CD14-positive monocyte (primary cell): ENCODE measurements around the gene SMAD6. TPM values are rescaled to one million over a fixed set of nuclear protein-coding genes. Genes with fewer than 3 reads are reported as not detected.
A peak's percentile ranks its signal among the peaks of the same experiment; 100 is the strongest.

Experiments used
- DNase-seq, 3 donors: peaks; one replicate each; pipeline ENCODE4 v3.0.0-alpha.2; 2011 to 2022
- H2AFZ ChIP-seq: 2 replicates; pipeline ENCODE4 v1.6.0; 2012; ENCODE audit warnings: mild to moderate bottlenecking, low read depth, low read length, inconsistent platforms; ENCODE audit not compliant: insufficient read depth, poor library complexity, severe bottlenecking
- H3K27ac ChIP-seq, 2 donors: 1 replicate in 1 of 2; 2 replicates in 1 of 2; pipeline ENCODE4 v1.5.1; 2012 to 2013; ENCODE audit warnings: low read length in 2 of 2, control low read depth in 1 of 2, inconsistent platforms in 1 of 2, low read depth in 1 of 2, mild to moderate bottlenecking in 1 of 2
- H3K27me3 ChIP-seq, 2 donors: one replicate each; pipeline versions ENCODE4 v1.6.0 to v1.6.1; 2011 to 2013; ENCODE audit warnings: low read length in 2 of 2; ENCODE audit not compliant: control insufficient read depth in 2 of 2, insufficient read depth in 2 of 2
- H3K36me3 ChIP-seq, 2 donors: replicated peaks in 1 of 2; 1 replicate in 1 of 2; 2 replicates in 1 of 2; pipeline versions ENCODE4 v1.5.1 to v1.6.1; 2012 to 2013; ENCODE audit warnings: low read length in 2 of 2, control low read depth in 1 of 2, inconsistent platforms in 1 of 2, mild to moderate bottlenecking in 1 of 2; ENCODE audit not compliant: insufficient read depth in 2 of 2, control insufficient read depth in 1 of 2
- H3K4me1 ChIP-seq, 2 donors: 1 replicate in 1 of 2; 2 replicates in 1 of 2; pipeline versions ENCODE4 v1.5.1 to v1.6.1; 2012 to 2013; ENCODE audit warnings: low read length in 2 of 2, control low read depth in 1 of 2, inconsistent platforms in 1 of 2, mild to moderate bottlenecking in 1 of 2, moderate library complexity in 1 of 2; ENCODE audit not compliant: insufficient read depth in 2 of 2, control insufficient read depth in 1 of 2
- H3K4me2 ChIP-seq: replicated peaks from 2 replicates; pipeline ENCODE3; 2012; ENCODE audit warnings: low read length, moderate library complexity, mild to moderate bottlenecking; ENCODE audit not compliant: poor library complexity, severe bottlenecking; ENCODE audit errors: extremely low read depth
- H3K4me3 ChIP-seq, 3 experiments: fragments of 200-600 bp in 1 of 3; sonication (generic) in 1 of 3; replicated peaks in 1 of 3; 1 replicate in 2 of 3; 2 replicates in 1 of 3; pipeline ENCODE4 v1.5.1; 2011 to 2013; ENCODE audit warnings: low read length in 3 of 3, mild to moderate bottlenecking in 3 of 3, control low read depth in 2 of 3, low read depth in 2 of 3, inconsistent platforms in 1 of 3, moderate library complexity in 1 of 3
- H3K79me2 ChIP-seq: 2 replicates; pipeline ENCODE4 v1.6.0; 2012; ENCODE audit warnings: mild to moderate bottlenecking, control low read depth, inconsistent platforms, low read length, moderate library complexity; ENCODE audit not compliant: insufficient read depth
- H3K9ac ChIP-seq: 2 replicates; pipeline ENCODE4 v1.6.0; 2017; ENCODE audit warnings: low read length, mild to moderate bottlenecking; ENCODE audit not compliant: insufficient read depth, poor library complexity, severe bottlenecking
- H3K9me3 ChIP-seq, 2 donors: replicated peaks in 1 of 2; 1 replicate in 1 of 2; 2 replicates in 1 of 2; pipeline versions ENCODE4 v1.5.1 to v1.6.1; 2012 to 2013; ENCODE audit warnings: low read length in 2 of 2, control low read depth in 1 of 2; ENCODE audit not compliant: control insufficient read depth in 1 of 2, insufficient read depth in 1 of 2
- H4K20me1 ChIP-seq: 2 replicates; pipeline ENCODE4 v1.6.0; 2012; ENCODE audit warnings: mild to moderate bottlenecking, low read length, control low read depth, moderate library complexity; ENCODE audit not compliant: insufficient read depth
- H3K27ac Mint-ChIP-seq, 7 donors: one replicate each; pipeline ENCODE4 v1.8.0; 2020; ENCODE audit warnings: mild to moderate bottlenecking in 7 of 7, mixed read lengths in 7 of 7, moderate library complexity in 6 of 7, inconsistent platforms in 2 of 7
- H3K27me3 Mint-ChIP-seq, 3 donors: one replicate each; pipeline ENCODE4 v1.8.0; 2021 to 2022; ENCODE audit warnings: low read depth in 3 of 3, mild to moderate bottlenecking in 3 of 3, mixed read lengths in 3 of 3, moderate library complexity in 3 of 3, inconsistent platforms in 1 of 3
- H3K36me3 Mint-ChIP-seq, 2 donors: one replicate each; pipeline ENCODE4 v1.8.0; 2020; ENCODE audit warnings: mixed read lengths in 2 of 2, inconsistent platforms in 1 of 2, mild to moderate bottlenecking in 1 of 2
- H3K4me1 Mint-ChIP-seq: one replicate; pipeline ENCODE4 v1.8.0; 2020; ENCODE audit warnings: mild to moderate bottlenecking, mixed read lengths
- H3K4me3 Mint-ChIP-seq, 2 donors: one replicate each; pipeline ENCODE4 v1.8.0; 2020; ENCODE audit warnings: mild to moderate bottlenecking in 2 of 2, mixed read lengths in 2 of 2, moderate library complexity in 1 of 2
- H3K9me3 Mint-ChIP-seq, 7 donors: one replicate each; pipeline ENCODE4 v1.8.0; 2020 to 2022; ENCODE audit warnings: mixed read lengths in 7 of 7, mild to moderate bottlenecking in 6 of 7, moderate library complexity in 6 of 7, inconsistent platforms in 2 of 7
- WGBS: methylation state at CpG from one replicate; pipeline ENCODE4 v1.1.5; 2013; ENCODE audit warnings: missing lambda C conversion rate; ENCODE audit not compliant: insufficient coverage; 5-methylcytosine and 5-hydroxymethylcytosine counted together
- intact Hi-C, 2 donors: fragments of 100-400 bp; cut with micrococcal nuclease; formaldehyde crosslinking; loops; one replicate each; pipeline versions ENCODE4 v1.15.0 to v1.15.1; 2023
- polyA plus RNA-seq, 3 donors: library from polyadenylated mRNA; depleted of rRNA in 1 of 3; unstranded in 2 of 3; stranded (reverse) in 1 of 3; fragments of 300-500 nt in 2 of 3; fragments of >200 nt in 1 of 3; fragmentation: Illumina TruSeq in 2 of 3; gene quantifications; 1 replicate in 2 of 3; 2 replicates in 1 of 3; pipeline ENCODE4 v1.2.3, GENCODE V29; 2012 to 2021
- TF ChIP-seq, protein P1 (sequence below): fragments of 200-600 bp; IDR thresholded peaks from one replicate; pipeline ENCODE4 v1.8.0; 2022; ENCODE audit warnings: antibody characterized with exemption, mild to moderate bottlenecking

SMAD6 gene
- polyA plus RNA-seq, 3 donors, result 0.31 TPM; not detected in 2

DNA sequence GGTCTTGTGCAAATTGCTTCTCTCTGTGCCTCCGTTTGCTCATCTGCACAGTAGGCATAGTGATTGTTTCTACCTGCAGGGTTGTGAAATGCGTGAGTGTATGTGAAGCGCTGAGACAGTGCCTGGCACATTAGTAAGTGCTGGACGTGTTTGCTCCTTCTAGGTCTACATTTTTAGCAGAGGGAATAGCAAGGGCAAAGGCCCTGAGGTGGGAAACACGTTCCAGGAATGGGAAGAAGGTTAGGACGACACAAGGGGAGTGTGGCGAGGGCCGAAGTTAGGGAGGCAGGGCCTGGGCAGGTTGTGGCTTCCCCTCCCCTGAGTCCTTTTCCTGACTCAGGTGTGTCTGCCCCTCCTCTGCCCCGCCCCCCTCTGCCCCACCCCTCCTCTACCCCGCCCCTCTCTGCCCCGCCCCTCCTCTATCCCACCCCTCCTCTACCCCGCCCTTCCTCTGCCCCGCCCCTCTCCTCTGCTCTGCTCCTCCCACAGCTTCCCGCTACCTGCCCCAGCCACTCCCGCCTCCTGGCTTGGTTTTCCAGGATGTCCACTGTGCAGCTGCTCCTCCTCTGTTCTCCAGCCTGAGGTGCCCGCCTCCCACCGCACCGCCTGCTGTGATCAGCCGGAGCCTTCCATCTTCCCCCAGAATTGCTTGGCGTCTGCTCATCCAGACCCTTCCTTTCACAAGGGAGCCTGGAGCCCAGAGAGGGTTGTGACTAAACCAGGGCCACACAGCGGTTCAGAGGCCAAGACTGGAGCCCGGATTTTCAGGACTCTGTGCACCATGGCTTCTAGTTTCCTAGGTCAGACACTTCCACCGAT is 31.1 kb upstream of the SMAD6 start:
- DNase-seq, result no peak
- H3K36me3 Mint-ChIP-seq, result no peaks in the 10 kb centered on the region
- no peak overlapping the region for H3K9ac ChIP-seq
- no peak overlapping the region for H3K4me3 ChIP-seq
- no peak overlapping the region for H2AFZ ChIP-seq
- no peaks in the 10 kb centered on the region for H3K79me2 ChIP-seq
- intact Hi-C loops, result no loop called here
- WGBS, result 94% methylated on average over 15 of the region's 23 CpGs
- H3K9me3 Mint-ChIP-seq, result peaks cover 4 to 13% (median 7%) of the 10 kb centered on the region in 7 donors
- H3K27ac ChIP-seq, result no peak overlapping the region
- H3K9me3 ChIP-seq, result peaks cover 0 to 6% of the 10 kb centered on the region in 2 donors
- H3K27me3 ChIP-seq, result no peaks in the 10 kb centered on the region
- no peaks in the 10 kb centered on the region for H3K36me3 ChIP-seq
- H3K27ac Mint-ChIP-seq, result no peak overlapping the region
- H3K4me1 Mint-ChIP-seq, result peaks cover 30% of the 10 kb centered on the region
- H3K4me1 ChIP-seq, result peaks cover 18% of the 10 kb centered on the region in 2 donors
- H3K4me2 ChIP-seq, result no peak overlapping the region
- TF ChIP-seq, protein P1, sequence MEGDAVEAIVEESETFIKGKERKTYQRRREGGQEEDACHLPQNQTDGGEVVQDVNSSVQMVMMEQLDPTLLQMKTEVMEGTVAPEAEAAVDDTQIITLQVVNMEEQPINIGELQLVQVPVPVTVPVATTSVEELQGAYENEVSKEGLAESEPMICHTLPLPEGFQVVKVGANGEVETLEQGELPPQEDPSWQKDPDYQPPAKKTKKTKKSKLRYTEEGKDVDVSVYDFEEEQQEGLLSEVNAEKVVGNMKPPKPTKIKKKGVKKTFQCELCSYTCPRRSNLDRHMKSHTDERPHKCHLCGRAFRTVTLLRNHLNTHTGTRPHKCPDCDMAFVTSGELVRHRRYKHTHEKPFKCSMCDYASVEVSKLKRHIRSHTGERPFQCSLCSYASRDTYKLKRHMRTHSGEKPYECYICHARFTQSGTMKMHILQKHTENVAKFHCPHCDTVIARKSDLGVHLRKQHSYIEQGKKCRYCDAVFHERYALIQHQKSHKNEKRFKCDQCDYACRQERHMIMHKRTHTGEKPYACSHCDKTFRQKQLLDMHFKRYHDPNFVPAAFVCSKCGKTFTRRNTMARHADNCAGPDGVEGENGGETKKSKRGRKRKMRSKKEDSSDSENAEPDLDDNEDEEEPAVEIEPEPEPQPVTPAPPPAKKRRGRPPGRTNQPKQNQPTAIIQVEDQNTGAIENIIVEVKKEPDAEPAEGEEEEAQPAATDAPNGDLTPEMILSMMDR, result no peak
- no peak overlapping the region for H3K4me3 Mint-ChIP-seq
- no peaks in the 10 kb centered on the region for H4K20me1 ChIP-seq
- peaks cover 0 to 2% (median 0%) of the 10 kb centered on the region in 3 donors for H3K27me3 Mint-ChIP-seq

- intact Hi-C loops, result no loop called here
- no peak overlapping the region for H3K27ac ChIP-seq
- no peak for DNase-seq
- peaks cover 34% of the 10 kb centered on the region for H3K4me1 Mint-ChIP-seq
- H3K9ac ChIP-seq, result no peak overlapping the region
- peaks cover 3 to 11% (median 5%) of the 10 kb centered on the region in 7 donors for H3K9me3 Mint-ChIP-seq
- WGBS, result 57% methylated on average over 5 of the region's 5 CpGs
- H3K27ac Mint-ChIP-seq, result peak overlapping the region in 2 of 7 donors; percentile 72 to 78
- peak overlapping the region; percentile 54 for H2AFZ ChIP-seq
- peaks cover 0 to 5% of the 10 kb centered on the region in 2 donors for H3K9me3 ChIP-seq
- TF ChIP-seq, protein P1, result no peak
- no peaks in the 10 kb centered on the region for H4K20me1 ChIP-seq
- H3K4me2 ChIP-seq, result no peak overlapping the region
- H3K4me3 ChIP-seq, result no peak overlapping the region
- no peaks in the 10 kb centered on the region for H3K36me3 ChIP-seq
- no peaks in the 10 kb centered on the region for H3K27me3 ChIP-seq
- peaks cover under 1 to 2% (median 1%) of the 10 kb centered on the region in 3 donors for H3K27me3 Mint-ChIP-seq
- H3K4me1 ChIP-seq, result peaks cover 18% of the 10 kb centered on the region in 2 donors
- no peaks in the 10 kb centered on the region for H3K79me2 ChIP-seq
- peak overlapping the region in 1 of 2 donors; percentile 53 for H3K4me3 Mint-ChIP-seq
- no peaks in the 10 kb centered on the region for H3K36me3 Mint-ChIP-seq
These were observed 29.2 kb upstream of the SMAD6 start for GRCh38 chr15:66672867-66673266.
